ENCODE data around the gene THAP10. TPM values are rescaled to one million over a fixed set of nuclear protein-coding genes. Genes with fewer than 3 reads are reported as not detected.

THAP10 gene
- total RNA-seq, 1 experiment from 2014 or later = 13.7 TPM

DNA sequence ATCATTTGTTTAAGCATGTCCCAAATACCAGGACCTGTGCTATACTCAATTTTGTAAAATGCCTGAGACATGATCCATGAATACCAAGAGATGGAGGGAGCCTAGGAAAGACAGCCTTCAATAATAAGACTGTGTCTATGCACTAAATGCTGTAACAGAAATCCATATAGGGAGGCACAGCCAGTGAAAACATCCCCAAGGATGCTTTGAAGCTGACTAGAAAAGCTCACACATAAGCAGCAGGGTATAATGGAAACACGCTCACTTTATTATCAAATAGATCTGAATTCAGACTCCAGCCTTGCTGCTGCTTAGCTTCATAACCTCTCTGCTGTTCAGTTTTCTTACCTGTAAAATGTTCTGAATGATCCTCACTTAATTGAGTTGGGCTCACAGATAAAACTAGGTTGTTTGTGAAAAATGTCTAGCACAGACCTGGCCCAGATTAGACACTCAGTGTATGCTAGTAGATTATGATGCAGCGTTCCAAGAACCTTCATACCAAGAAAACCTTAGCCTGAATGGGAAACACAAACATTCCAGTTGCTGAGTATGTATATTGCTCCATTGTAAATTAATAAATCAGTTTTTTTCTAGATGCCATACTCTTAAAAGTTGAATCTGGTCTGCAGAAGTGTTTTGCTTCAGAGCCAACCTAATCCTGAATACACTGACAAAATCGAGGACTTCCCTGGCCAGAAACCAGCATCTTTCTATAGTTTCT lies 34.5 kb downstream of the THAP10 start:
- Mint-ChIP-seq H3K27me3 (ENCODE audit: unreplicated experiment) (no peaks in the 10 kb centered on the region), H3K4me1 (ENCODE audit: low read depth, unreplicated experiment) (peaks cover 31% of the 10 kb centered on the region), H3K4me3 (ENCODE audit: low read depth, unreplicated experiment) (no peak overlapping the region), H3K27ac (ENCODE audit: unreplicated experiment) (peak overlapping the region; percentile 72), H3K9me3 (ENCODE audit: low read depth, unreplicated experiment) (peaks cover 4% of the 10 kb centered on the region), H3K36me3 (ENCODE audit: insufficient read depth, unreplicated experiment) (peaks cover 32% of the 10 kb centered on the region)
- BruUV-seq (replicated peaks) = no TSS peak
- TF ChIP-seq CTCF (IDR thresholded peaks at IDR 0.05; ENCODE audit: unreplicated experiment) = no peak
- intact Hi-C loops (cut with micrococcal nuclease; ENCODE audit: unreplicated experiment) = no loop called here
- DNase-seq = no peak
- CTCF ChIA-PET = interaction anchor here (1.6 to 1.9 kb wide), 2 partner anchors 23 to 33 kb away, joined by 5 read pairs; no protein-coding TSS in a partner anchor

DNA sequence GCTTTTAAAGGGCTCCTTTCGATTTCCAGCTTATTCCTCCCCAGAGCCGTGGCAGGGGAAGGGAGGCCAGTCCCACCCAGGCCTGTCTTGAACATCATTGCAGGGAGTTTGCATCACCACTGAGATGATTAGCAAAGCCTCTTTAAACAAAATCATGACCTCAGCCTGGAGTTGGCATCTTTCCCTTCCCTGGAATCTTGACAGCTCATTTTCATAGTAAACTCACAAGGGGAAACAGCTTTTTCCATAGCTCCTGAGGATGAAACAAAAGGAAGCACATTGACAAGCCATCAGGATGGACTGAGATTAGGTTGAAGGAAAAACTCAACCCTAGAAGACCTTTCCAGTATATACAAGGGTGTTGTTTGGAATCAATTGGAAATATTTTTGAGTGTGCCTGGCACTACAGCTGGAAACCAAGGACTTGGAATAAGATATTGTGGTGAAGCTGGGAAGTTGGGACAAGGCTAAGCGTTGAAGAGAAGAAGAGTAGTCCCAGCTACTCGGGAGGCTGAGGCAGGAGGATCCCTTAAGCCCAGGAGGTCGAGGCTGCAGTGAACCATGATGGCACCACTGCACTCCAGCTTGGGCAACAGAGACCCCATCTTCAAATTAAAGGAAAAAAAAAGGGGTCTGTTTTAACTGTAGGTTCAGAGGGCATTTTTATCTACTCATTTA lies 35.2 kb downstream of the THAP10 start:
- H3K4me3 Mint-ChIP-seq (ENCODE audit: low read depth, unreplicated experiment) = peak overlapping the region; percentile 7
- H3K9me3 Mint-ChIP-seq (ENCODE audit: low read depth, unreplicated experiment) = peaks cover 4% of the 10 kb centered on the region
- CTCF ChIA-PET = interaction anchor here (1.2 to 1.9 kb wide), 3 partner anchors 18 to 32 kb away, joined by 5 read pairs; no protein-coding TSS in a partner anchor
- H3K36me3 Mint-ChIP-seq (ENCODE audit: insufficient read depth, unreplicated experiment) = peaks cover 32% of the 10 kb centered on the region
- no peaks in the 10 kb centered on the region for H3K27me3 Mint-ChIP-seq (ENCODE audit: unreplicated experiment)
- DNase-seq = peak; percentile 41
- TF ChIP-seq CTCF (IDR thresholded peaks at IDR 0.05; ENCODE audit: unreplicated experiment) = no peak
- intact Hi-C loops (cut with micrococcal nuclease; ENCODE audit: unreplicated experiment) = no loop called here
- peak overlapping the region; percentile 72 for H3K27ac Mint-ChIP-seq (ENCODE audit: unreplicated experiment)
- peaks cover 38% of the 10 kb centered on the region for H3K4me1 Mint-ChIP-seq (ENCODE audit: low read depth, unreplicated experiment)
- no TSS peak for BruUV-seq (replicated peaks)

DNA sequence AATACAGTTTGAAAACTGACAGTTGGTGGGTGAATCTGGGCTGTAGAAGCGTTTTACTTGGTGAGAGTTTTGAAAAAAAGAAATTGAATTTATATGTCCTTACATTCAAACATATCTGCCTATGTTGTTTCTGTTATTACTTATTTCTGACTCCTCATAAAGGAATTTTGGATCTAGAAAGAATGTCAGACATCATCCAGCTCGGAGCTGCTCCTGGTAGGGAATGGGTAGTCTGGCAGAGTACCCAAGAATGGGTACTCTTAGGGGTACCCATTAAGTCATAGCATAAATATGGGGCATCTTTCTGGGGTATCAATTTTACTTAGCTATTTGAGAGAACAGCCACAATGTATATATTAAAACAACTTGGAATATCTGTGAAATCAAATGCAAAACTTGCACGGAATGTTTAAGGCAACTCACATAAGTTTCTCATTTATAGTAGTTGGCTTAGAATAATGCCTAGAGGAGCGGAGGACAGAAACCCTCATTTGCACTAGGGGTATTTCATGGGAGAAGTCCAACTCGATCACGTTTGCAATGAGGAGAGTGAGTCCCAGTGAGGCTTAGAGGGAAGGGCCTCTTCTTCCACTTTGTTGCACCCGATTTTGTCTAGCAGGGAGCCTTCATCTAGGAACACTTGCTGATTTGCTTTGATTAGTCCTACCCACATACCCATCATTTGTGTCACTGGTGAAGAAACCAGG lies 35.9 kb downstream of the THAP10 start:
- H3K27me3 Mint-ChIP-seq (ENCODE audit: unreplicated experiment) = no peaks in the 10 kb centered on the region
- CTCF ChIA-PET = interaction anchor here (1.2 to 1.9 kb wide), 3 partner anchors 19 to 31 kb away, joined by 5 read pairs; no protein-coding TSS in a partner anchor
- DNase-seq = no peak
- peaks cover 45% of the 10 kb centered on the region for H3K4me1 Mint-ChIP-seq (ENCODE audit: low read depth, unreplicated experiment)
- intact Hi-C loops (cut with micrococcal nuclease; ENCODE audit: unreplicated experiment) = no loop called here
- H3K27ac Mint-ChIP-seq (ENCODE audit: unreplicated experiment) = peak overlapping the region; percentile 72
- H3K36me3 Mint-ChIP-seq (ENCODE audit: insufficient read depth, unreplicated experiment) = peaks cover 32% of the 10 kb centered on the region
- no TSS peak for BruUV-seq (replicated peaks)
- peaks cover 4% of the 10 kb centered on the region for H3K9me3 Mint-ChIP-seq (ENCODE audit: low read depth, unreplicated experiment)
- TF ChIP-seq CTCF (IDR thresholded peaks at IDR 0.05; ENCODE audit: unreplicated experiment) = no peak
- H3K4me3 Mint-ChIP-seq (ENCODE audit: low read depth, unreplicated experiment) = peak overlapping the region; percentile 7

DNA sequence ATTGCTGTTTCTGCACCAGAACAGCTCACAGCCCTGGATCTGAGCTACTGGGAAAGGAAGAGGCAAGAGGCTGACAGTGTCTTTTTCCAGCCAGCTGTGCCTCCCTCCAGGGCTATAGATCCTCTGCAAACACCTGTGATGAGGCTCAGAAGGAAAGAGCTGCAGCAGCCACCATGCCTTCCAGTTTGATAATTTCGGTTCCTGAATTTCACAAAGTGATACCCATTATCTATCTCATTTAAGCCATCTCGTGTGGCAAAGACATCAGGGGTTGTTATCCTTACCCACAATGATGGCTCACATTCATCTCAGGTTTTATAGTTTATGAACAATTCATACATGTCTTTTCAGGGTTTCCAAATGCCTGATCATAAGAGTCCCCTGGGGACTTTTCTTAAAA lies 36.5 kb downstream of the THAP10 start:
- Mint-ChIP-seq H3K27ac (ENCODE audit: unreplicated experiment) (peak overlapping the region; percentile 72), H3K36me3 (ENCODE audit: insufficient read depth, unreplicated experiment) (peaks cover 32% of the 10 kb centered on the region), H3K9me3 (ENCODE audit: low read depth, unreplicated experiment) (peaks cover 4% of the 10 kb centered on the region), H3K4me1 (ENCODE audit: low read depth, unreplicated experiment) (peaks cover 46% of the 10 kb centered on the region), H3K27me3 (ENCODE audit: unreplicated experiment) (no peaks in the 10 kb centered on the region), H3K4me3 (ENCODE audit: low read depth, unreplicated experiment) (no peak overlapping the region)
- no peak for DNase-seq
- TF ChIP-seq CTCF (IDR thresholded peaks at IDR 0.05; ENCODE audit: unreplicated experiment) = no peak
- CTCF ChIA-PET = interaction anchor here (1.2 to 1.9 kb wide), 2 partner anchors 19 to 21 kb away, joined by 5 read pairs; no protein-coding TSS in a partner anchor
- intact Hi-C loops (cut with micrococcal nuclease; ENCODE audit: unreplicated experiment) = no loop called here
- no TSS peak for BruUV-seq (replicated peaks)

Measured in Calu3 (cell line).